Measurements from ENCODE around the gene KCNQ5.

Gene KCNQ5

DNA sequence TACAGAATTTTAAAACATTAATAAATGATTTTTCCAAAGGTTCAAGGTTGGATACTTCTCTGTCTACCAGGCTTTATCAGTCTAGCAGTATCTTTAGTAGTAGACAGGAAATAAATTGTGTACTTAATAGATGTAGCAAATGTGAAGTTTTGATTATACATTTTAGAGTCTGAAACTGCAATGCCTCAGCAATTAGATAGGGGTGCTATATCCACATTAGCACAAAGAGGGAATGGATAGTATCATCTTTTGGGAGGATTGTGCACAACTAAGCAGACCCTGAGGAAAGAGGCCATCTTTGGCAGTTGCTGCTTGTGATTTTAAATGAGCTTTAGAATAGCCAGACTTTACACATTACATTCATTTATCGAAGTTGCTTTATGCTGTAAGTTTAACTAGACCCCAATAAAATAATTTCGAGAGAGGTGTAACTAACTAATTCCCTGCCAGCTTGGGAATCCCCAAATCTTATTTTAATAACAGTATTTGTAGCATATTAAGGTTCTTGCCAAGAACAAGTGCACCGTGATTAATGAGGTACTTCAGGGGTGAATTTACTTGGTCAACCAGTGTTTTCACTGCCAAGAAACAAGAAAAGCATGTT is 2.8 kb downstream of the KCNQ5 start:
- peaks cover 30% of the 10 kb centered on the region for H3K27me3 Mint-ChIP-seq
- intact Hi-C loops (cut with micrococcal nuclease): loop anchor here (5.0 kb wide), 1 partner anchor 238 kb away; no protein-coding TSS in a partner anchor
- no peaks in the 10 kb centered on the region for H3K36me3 Mint-ChIP-seq (ENCODE audit: low read depth)
- no peak overlapping the region for H3K27ac Mint-ChIP-seq
- no peaks in the 10 kb centered on the region for H3K9me3 Mint-ChIP-seq
- no peak overlapping the region for H3K4me3 Mint-ChIP-seq
- peaks cover 36% of the 10 kb centered on the region for H3K4me1 Mint-ChIP-seq (ENCODE audit: low read depth)

DNA sequence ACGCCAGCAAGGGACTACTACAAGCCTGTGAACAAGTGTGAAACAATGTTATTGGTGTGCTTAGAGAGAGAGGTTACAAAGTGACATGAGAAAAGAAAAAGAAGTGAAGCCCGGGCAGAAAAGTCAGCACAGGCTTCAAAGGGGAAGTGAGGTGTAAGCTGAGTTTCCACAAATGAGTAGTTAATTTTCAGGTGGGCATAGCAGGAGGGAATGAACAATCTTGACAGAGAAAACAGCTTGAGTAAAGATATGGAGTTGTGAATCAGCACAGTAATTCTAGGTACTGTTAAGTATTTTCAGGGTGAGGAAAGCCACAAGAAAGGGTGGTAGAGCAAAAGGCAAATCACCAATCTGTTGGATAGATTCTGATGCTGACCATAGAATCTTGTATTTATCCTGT is 4.3 kb downstream of the KCNQ5 start:
- Mint-ChIP-seq H3K36me3 (ENCODE audit: low read depth) (no peaks in the 10 kb centered on the region), H3K4me1 (ENCODE audit: low read depth) (peaks cover 22% of the 10 kb centered on the region), H3K27me3 (peaks cover 18% of the 10 kb centered on the region), H3K9me3 (no peaks in the 10 kb centered on the region), H3K27ac (no peak overlapping the region), H3K4me3 (no peak overlapping the region)
- intact Hi-C loops (cut with micrococcal nuclease): no loop called here

DNA sequence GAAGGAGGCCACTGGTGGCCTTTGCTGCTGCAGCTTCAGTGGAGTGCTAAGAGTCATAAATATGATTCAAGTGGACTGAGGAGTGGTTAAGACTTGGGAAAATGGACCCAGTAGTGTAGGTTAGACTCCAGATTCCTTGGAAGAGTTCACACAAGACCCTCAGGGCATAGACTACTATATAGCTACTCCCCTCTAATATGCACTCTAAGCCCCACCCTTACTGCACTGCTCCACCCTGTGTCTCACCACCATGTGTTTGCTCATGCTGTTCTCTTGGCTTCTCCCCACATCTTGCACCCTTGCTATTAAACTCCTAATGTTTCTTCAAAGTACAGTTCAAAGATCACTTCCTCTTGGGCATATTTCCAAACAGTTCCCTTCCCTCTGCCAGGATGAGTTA is 5.7 kb downstream of the KCNQ5 start:
- intact Hi-C loops (cut with micrococcal nuclease): no loop called here
- Mint-ChIP-seq H3K27me3 (peaks cover 9% of the 10 kb centered on the region), H3K9me3 (no peaks in the 10 kb centered on the region), H3K4me1 (ENCODE audit: low read depth) (peaks cover 14% of the 10 kb centered on the region), H3K4me3 (no peak overlapping the region), H3K27ac (no peak overlapping the region), H3K36me3 (ENCODE audit: low read depth) (no peaks in the 10 kb centered on the region)

DNA sequence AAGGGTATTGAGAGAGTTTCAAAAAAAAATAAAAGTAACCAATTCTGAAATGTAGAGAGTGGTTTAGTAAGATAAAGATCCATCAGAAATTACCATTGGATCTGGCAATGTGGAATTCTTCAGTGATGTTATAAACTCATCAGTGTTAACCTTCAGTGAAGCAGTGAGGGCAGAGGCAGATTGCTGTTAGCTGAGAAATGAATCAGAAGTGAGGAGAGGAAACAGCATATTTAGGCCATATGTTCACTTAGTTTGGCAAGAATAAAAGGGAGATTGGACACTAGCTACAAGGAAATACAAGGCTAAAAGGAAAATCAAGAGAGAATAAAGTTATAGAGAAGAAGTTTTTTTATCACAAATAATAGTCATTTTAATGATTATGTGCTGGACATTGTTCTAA is 9.6 kb downstream of the KCNQ5 start:
- no peaks in the 10 kb centered on the region for H3K9me3 Mint-ChIP-seq
- H3K4me1 Mint-ChIP-seq (ENCODE audit: low read depth): peaks cover 5% of the 10 kb centered on the region
- intact Hi-C loops (cut with micrococcal nuclease): no loop called here
- H3K27me3 Mint-ChIP-seq: no peaks in the 10 kb centered on the region
- no peak overlapping the region for H3K4me3 Mint-ChIP-seq
- no peaks in the 10 kb centered on the region for H3K36me3 Mint-ChIP-seq (ENCODE audit: low read depth)
- H3K27ac Mint-ChIP-seq: no peak overlapping the region

DNA sequence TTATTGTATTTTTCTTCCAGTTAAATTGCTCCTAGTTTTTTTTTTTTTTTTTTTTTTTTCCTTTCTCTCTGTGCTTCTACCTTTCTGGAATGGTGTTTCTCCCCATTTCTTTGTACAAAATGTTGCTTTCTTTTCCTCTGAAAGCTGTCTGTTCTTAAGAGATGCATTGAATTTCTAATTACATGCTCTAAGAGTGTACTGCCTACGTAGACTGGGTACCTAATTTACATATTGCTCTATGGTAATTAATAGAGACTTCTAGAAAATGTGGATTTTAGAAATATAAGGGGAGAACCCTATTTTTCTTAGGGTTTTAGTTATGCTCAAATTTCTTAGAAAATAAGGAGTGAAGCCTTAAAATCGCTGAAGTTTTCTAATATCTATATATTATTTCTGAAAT is 13.8 kb downstream of the KCNQ5 start:
- intact Hi-C loops (cut with micrococcal nuclease): no loop called here
- Mint-ChIP-seq H3K9me3 (no peaks in the 10 kb centered on the region), H3K27me3 (no peaks in the 10 kb centered on the region), H3K4me3 (no peak overlapping the region), H3K36me3 (ENCODE audit: low read depth) (no peaks in the 10 kb centered on the region), H3K4me1 (ENCODE audit: low read depth) (no peaks in the 10 kb centered on the region), H3K27ac (no peak overlapping the region)

DNA sequence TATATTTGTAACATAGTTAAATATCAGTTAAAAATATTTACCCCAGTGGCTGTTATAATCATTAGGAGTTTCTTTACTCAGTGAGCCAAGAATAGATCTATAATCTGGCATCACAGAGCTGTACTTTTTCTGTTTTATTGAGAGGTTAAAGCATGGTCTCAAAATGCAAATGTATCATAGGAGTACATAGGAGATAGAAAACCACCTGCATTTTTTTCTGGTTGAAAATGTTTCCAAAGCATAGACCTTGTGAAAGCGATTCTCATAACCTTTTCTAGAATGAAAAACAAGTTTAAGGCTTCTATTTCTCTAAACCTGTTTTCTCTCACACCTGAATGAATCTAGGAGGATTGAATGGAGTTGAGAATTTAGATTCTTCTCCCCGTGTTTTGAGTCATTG is 14.4 kb downstream of the KCNQ5 start:
- intact Hi-C loops (cut with micrococcal nuclease): no loop called here
- no peak overlapping the region for H3K4me3 Mint-ChIP-seq
- no peaks in the 10 kb centered on the region for H3K36me3 Mint-ChIP-seq (ENCODE audit: low read depth)
- H3K27ac Mint-ChIP-seq: no peak overlapping the region
- no peaks in the 10 kb centered on the region for H3K4me1 Mint-ChIP-seq (ENCODE audit: low read depth)
- no peaks in the 10 kb centered on the region for H3K27me3 Mint-ChIP-seq
- H3K9me3 Mint-ChIP-seq: no peaks in the 10 kb centered on the region

DNA sequence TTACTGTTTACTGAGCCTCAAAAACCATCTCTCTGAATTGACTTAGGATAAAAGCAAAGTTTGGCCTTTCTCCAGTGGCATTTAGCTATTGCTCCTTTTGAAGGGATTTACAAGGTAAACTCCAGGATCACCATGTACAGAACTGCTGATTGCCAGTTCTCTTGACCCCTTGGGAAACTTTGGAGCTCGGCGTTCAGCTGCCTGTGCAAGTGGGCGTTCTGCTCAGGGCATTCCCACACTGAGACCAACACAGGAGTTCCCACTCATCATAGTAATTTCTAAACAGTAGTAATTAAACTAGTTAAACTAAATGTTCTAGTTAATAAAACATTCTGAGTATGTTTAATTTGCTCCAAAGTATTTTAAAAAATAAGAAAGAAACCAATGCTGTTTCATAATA is 14.9 kb downstream of the KCNQ5 start:
- Mint-ChIP-seq H3K27me3 (no peaks in the 10 kb centered on the region), H3K27ac (no peak overlapping the region), H3K4me1 (ENCODE audit: low read depth) (no peaks in the 10 kb centered on the region), H3K4me3 (no peak overlapping the region), H3K9me3 (no peaks in the 10 kb centered on the region), H3K36me3 (ENCODE audit: low read depth) (no peaks in the 10 kb centered on the region)
- intact Hi-C loops (cut with micrococcal nuclease): no loop called here

DNA sequence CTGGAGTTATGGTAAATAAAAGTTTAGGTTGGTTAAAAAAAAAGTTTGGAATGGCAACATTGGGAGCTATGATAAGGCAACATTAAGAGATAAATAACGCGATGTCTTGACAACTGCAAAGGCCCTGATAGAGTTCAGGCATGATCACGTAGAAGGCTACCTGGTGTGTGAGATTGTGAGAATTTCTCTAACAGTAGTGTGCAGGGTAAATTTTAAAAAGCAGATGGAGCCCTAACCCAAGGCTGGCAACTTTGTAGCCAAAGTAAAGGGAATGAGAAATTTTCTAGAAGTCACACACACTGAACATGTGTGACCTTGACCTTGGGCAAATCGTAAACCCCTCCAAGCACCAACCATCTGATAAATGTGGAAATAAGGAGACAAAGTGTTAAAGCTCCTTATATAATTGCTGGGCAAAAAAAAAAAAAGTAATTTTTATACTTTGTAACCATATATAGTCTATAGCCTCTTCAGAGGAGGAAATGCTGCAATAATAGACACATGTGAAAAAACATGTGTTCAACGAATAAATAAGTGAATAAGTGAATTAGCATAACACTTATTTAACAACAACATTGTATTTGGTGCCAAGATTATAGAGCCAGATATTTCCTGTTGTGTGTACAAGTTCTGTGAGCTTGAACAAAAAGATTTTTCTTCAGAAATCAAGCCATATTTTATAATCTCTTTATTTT is 18.2 kb downstream of the KCNQ5 start:
- Mint-ChIP-seq H3K4me1 (ENCODE audit: low read depth) (no peaks in the 10 kb centered on the region), H3K9me3 (no peaks in the 10 kb centered on the region), H3K27me3 (no peaks in the 10 kb centered on the region), H3K4me3 (no peak overlapping the region), H3K36me3 (ENCODE audit: low read depth) (no peaks in the 10 kb centered on the region), H3K27ac (no peak overlapping the region)
- intact Hi-C loops (cut with micrococcal nuclease): no loop called here

DNA sequence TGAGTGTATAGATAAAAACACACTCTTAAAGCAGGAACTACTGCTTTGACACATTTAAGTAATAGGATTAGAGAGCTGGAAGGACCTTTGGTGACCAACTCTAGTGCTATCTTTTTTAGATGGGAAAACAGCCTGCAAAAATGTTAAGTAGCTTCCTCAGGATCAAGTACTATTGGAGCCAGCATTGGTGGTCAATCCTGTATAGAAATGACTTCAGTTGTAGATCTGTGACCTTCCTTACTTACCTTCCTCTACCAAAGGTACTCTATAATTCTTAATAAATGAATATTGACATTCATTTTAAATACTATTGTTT is 18.7 kb downstream of the KCNQ5 start:
- H3K27me3 Mint-ChIP-seq: no peaks in the 10 kb centered on the region
- no peaks in the 10 kb centered on the region for H3K9me3 Mint-ChIP-seq
- intact Hi-C loops (cut with micrococcal nuclease): no loop called here
- H3K27ac Mint-ChIP-seq: no peak overlapping the region
- no peaks in the 10 kb centered on the region for H3K4me1 Mint-ChIP-seq (ENCODE audit: low read depth)
- H3K36me3 Mint-ChIP-seq (ENCODE audit: low read depth): no peaks in the 10 kb centered on the region
- H3K4me3 Mint-ChIP-seq: no peak overlapping the region

DNA sequence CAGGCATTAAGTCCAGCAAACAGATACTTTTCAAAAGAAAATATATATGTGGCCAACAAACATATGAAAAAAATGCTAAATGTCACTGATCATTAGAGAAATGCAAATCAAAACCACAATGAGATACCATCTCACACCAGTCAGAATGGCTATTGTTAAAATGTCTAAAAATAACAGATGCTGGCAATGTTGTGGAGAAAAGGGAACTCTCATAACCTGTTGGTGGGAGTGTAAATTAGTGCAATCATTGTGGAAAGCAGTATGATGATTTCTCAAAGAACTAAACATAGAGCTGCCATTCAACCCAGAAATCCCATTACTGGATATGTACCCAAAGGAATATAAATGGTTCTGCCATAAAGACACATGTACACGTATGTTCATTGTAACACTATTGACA is 20.6 kb downstream of the KCNQ5 start:
- no peak overlapping the region for H3K4me3 Mint-ChIP-seq
- no peak overlapping the region for H3K27ac Mint-ChIP-seq
- H3K4me1 Mint-ChIP-seq (ENCODE audit: low read depth): no peaks in the 10 kb centered on the region
- no peaks in the 10 kb centered on the region for H3K27me3 Mint-ChIP-seq
- H3K9me3 Mint-ChIP-seq: no peaks in the 10 kb centered on the region
- intact Hi-C loops (cut with micrococcal nuclease): no loop called here
- H3K36me3 Mint-ChIP-seq (ENCODE audit: low read depth): no peaks in the 10 kb centered on the region

DNA sequence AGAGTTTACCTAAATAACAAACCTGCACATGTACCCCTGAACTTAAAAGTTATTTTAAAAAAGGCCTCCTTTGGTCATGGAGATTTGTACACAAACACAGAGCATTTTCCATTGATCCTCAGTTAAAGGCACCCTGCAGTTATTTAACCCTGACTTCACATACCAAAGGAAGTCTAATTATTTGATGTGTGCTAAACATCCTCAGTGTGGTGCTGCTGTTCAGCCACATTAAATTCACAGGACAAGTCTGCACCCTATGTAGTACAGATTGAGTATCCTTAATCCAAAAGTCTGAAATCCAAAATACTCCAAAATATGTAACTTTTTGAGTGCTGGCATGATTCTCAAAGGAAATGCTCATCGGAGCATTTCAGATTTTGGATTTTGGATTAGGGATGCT is 21.4 kb downstream of the KCNQ5 start:
- Mint-ChIP-seq H3K4me3 (no peak overlapping the region), H3K4me1 (ENCODE audit: low read depth) (no peaks in the 10 kb centered on the region), H3K9me3 (no peaks in the 10 kb centered on the region), H3K27ac (no peak overlapping the region), H3K36me3 (ENCODE audit: low read depth) (no peaks in the 10 kb centered on the region), H3K27me3 (no peaks in the 10 kb centered on the region)
- intact Hi-C loops (cut with micrococcal nuclease): no loop called here

DNA sequence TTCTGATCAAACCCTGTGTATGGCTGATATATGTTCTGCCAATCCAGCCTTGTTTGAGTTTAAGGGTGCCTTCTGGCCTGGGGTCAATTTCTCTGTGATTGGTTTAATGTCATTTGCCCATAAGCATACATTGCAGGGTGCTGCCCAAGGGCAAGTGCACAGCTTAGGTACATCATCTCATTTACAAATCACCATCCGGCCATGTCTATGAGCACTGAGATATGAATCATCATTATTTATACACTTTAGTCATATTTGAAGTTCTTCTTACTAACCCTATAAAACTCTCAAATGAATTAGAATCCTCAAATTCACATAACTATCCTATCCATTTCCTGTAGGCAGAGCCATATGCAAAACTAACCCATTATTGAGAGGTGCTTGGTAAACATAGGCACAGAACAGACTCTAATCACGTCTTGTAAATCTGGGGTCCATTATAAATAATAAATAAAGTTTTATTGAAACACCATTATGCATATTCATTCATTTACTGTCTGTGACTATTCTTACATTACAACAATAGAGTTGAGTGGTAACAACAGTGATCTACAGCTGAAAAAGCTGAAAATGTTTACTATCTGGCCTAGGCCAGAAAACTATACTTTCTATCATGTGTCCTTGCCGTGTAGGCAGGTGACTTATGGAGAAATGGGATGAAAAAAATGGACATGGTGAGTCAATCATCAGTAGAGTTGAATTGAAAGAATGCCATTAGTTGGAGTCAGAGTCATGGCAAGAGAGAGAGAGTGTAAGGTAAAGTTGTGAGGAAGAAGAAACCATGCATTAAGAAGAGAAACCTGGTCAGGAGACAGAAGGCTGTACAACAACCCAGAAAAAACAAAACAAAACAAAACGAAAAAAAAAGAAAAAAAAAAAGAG is 25.0 kb downstream of the KCNQ5 start:
- Mint-ChIP-seq H3K4me3 (no peak overlapping the region), H3K36me3 (ENCODE audit: low read depth) (no peaks in the 10 kb centered on the region), H3K27ac (no peak overlapping the region), H3K4me1 (ENCODE audit: low read depth) (no peaks in the 10 kb centered on the region), H3K9me3 (no peaks in the 10 kb centered on the region), H3K27me3 (no peaks in the 10 kb centered on the region)
- intact Hi-C loops (cut with micrococcal nuclease): no loop called here

DNA sequence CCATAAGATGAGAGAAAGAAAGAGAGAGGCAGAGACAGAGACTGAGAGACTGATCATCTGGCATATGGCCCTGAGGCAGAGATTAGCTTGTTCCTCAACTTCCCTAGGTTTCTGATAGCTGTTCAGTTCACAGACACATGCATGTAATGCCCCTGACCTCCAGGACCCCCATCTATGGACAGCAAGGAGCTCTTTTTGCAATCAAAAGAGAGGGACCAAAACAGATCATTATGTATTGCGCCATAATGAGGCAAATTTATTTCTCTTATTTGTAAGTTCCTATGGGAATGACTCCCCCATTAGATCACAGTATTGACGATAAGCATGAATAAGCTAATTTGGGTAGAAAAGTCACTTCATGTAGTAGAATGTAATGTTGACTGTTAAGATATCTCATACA is 25.6 kb downstream of the KCNQ5 start:
- Mint-ChIP-seq H3K36me3 (ENCODE audit: low read depth) (no peaks in the 10 kb centered on the region), H3K27me3 (no peaks in the 10 kb centered on the region), H3K4me3 (no peak overlapping the region), H3K4me1 (ENCODE audit: low read depth) (no peaks in the 10 kb centered on the region), H3K9me3 (no peaks in the 10 kb centered on the region), H3K27ac (no peak overlapping the region)
- intact Hi-C loops (cut with micrococcal nuclease): no loop called here

DNA sequence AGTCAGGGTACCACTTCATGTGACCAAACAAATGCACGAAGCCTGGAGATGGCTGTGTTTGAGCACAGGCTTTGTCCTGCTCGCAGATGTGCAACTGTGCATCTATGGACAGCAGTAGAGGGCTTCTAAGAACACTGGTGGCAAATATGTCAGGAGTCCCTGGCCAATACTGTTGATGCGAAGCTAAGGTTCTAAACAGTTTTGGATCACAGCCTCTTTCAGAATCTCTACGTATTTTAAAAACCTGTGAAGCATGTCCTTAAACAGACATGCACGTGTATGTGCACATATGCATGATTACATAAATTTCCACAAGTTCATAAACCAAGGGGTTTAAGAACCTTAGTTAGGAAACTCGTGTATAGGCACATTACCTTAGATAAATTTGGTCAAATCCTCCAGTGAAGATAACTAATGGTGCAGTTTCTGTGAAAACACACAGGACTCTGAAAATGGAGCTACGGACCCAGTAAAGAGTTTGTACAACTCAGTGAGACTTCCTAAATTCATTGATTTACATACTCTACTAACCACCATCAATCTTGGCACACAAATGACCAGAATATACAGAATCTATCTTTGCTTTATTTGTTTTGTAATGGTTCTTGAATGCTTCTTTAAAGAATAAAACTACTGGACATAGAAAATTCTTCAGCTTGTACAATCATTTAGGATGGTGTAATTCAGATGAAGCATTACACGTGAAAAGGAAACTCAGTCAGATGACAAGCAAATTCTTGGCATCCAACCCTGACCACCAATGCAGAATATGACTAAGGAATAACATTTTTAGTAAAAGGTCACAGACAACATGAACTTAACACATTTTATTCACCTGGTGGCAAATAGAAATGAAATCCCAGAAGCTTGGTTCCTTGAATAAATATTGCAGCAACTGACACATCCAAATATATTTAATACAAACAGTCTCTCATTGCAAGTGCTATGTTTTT is 27.4 kb downstream of the KCNQ5 start:
- Mint-ChIP-seq H3K36me3 (ENCODE audit: low read depth) (no peaks in the 10 kb centered on the region), H3K27me3 (no peaks in the 10 kb centered on the region), H3K27ac (no peak overlapping the region), H3K4me3 (no peak overlapping the region), H3K4me1 (ENCODE audit: low read depth) (peaks cover 6% of the 10 kb centered on the region), H3K9me3 (no peaks in the 10 kb centered on the region)
- intact Hi-C loops (cut with micrococcal nuclease): no loop called here

Data from dendritic cell treated with granulocyte-macrophage colony-stimulating factor and Interleukin-4, amounts not matched to agents 40 ng/mL and 50 ng/mL, for 4 days (primary cell).